ENCODE measurements around the gene CISH.

DNA sequence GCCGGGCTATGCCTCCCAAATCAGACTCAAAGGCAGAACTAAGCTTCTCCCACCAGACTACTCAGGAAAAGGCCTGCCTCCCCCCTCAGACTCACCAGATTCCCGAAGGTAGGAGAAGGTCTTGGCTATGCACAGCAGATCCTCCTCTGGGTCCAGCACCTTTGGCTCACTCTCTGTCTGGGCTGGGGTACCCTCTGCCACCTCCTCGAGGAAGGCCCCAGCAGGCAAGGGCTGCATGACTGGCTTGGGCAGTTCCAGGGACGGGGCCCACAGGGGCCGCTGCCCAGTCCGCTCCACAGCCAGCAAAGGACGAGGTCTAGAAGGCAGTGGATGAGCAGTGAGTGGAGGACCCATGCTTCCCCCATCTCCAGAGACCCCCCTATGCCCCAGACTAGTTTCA lies 3.3 kb downstream of the CISH start:
- TF ChIP-seq, protein P1, sequence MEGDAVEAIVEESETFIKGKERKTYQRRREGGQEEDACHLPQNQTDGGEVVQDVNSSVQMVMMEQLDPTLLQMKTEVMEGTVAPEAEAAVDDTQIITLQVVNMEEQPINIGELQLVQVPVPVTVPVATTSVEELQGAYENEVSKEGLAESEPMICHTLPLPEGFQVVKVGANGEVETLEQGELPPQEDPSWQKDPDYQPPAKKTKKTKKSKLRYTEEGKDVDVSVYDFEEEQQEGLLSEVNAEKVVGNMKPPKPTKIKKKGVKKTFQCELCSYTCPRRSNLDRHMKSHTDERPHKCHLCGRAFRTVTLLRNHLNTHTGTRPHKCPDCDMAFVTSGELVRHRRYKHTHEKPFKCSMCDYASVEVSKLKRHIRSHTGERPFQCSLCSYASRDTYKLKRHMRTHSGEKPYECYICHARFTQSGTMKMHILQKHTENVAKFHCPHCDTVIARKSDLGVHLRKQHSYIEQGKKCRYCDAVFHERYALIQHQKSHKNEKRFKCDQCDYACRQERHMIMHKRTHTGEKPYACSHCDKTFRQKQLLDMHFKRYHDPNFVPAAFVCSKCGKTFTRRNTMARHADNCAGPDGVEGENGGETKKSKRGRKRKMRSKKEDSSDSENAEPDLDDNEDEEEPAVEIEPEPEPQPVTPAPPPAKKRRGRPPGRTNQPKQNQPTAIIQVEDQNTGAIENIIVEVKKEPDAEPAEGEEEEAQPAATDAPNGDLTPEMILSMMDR (IDR thresholded peaks at IDR 0.05; ENCODE audit: insufficient read depth, low read length), result no peak
- TF ChIP-seq POLR2AphosphoS5 (IDR thresholded peaks at IDR 0.05; ENCODE audit: low read depth), result no peak
- no peak for TF ChIP-seq GABPA (IDR thresholded peaks at IDR 0.05; ENCODE audit: low read depth)
- TF ChIP-seq SPI1 (IDR thresholded peaks at IDR 0.05; ENCODE audit: borderline replicate concordance, low read depth), result no peak

All from HL-60 (cell line).